A204.1 (cell line): ENCODE data around the gene MLN.

Source experiments
- FAIRE-seq: peaks from 2 replicates; lab custom pipeline; 2012; peaks lifted over from hg19 to GRCh38; lab: Jason Lieb, UNC

MLN gene

GRCh38 chr6:33752646-33753015 is 51.2 kb downstream of the MLN start:
- no peak for FAIRE-seq

GRCh38 chr6:33751771-33752645 is 51.8 kb downstream of the MLN start:
- no peak for FAIRE-seq

GRCh38 chr6:33750244-33750991 is 53.4 kb downstream of the MLN start:
- FAIRE-seq = no peak

- no peak for FAIRE-seq
These were observed 54.4 kb downstream of the MLN start for GRCh38 chr6:33749401-33749800.

- FAIRE-seq = no peak
These were observed 55.0 kb downstream of the MLN start for GRCh38 chr6:33748841-33749240.

GRCh38 chr6:33747823-33748222 is 56.0 kb downstream of the MLN start:
- no peak for FAIRE-seq

GRCh38 chr6:33746651-33747100 is 57.1 kb downstream of the MLN start, which contains the start of gene IP6K3:
Gene IP6K3 (minus strand): TSS chr6:33746905. CDS start chr6:33735476, 11,429 bp downstream.
- FAIRE-seq = no peak

- FAIRE-seq = no peak
These were observed 57.7 kb downstream of the MLN start for GRCh38 chr6:33746036-33746600.

- FAIRE-seq = no peak
These were observed 58.3 kb downstream of the MLN start for GRCh38 chr6:33745548-33745947.

GRCh38 chr6:33744895-33745546 is 58.8 kb downstream of the MLN start:
- FAIRE-seq = no peak
